GM19023 (cell line): Measurements from ENCODE around the gene SMG5.
"Not testable (repeated sequence)": the region's sequence is repeated elsewhere in the genome, so short reads cannot be mapped to it uniquely, and the experiment has no call there.

Source experiments
- ATAC-seq: cut with Tn5 transposase; IDR thresholded peaks from one replicate; pipeline ENCODE4 v1.9.1; 2021; ENCODE audit warnings: mild to moderate bottlenecking, moderate library complexity; ENCODE audit not compliant: unreplicated experiment

The SMG5 gene

DNA sequence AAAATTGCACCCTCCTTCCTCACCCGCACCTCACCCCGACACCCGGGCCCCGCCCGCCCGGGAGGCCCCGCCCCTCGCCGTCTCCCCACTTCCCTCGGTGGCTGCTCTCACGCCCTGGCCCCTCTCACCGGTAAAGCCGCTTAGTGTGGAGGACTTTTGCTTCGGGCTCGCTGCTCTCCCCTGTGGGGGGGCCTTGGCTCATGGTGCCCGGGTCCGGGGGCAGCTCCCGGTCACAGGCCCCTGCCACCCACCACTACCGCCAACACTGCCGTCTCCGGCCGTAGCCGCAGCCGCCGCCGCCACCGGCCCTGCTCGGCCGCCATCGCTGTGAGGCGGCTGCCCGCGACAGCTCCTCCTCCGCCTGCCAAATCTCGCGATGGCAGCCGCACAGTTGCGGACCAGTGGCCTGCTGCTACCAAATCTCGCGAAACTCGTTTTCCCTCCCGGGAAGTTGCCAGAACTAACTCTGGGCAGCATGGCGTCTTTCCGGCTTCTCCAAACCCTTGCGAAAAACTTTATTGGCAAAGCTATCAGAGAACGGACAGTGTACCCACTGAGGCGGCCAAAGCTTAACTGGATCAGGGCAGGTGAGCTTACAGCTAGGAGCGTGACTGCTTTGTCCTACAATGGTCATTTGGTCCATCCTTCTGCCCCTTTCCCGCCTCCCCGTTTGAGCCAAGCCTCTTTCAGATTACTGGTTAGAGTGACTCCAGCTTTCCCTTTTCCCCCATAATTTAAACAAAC is at the start of gene SMG5:
SMG5 (minus strand) TSS at position 347 of the 744 bp plus-strand sequence; CDS start at position 202, 145 bp downstream.
- ATAC-seq = peak; percentile 87

DNA sequence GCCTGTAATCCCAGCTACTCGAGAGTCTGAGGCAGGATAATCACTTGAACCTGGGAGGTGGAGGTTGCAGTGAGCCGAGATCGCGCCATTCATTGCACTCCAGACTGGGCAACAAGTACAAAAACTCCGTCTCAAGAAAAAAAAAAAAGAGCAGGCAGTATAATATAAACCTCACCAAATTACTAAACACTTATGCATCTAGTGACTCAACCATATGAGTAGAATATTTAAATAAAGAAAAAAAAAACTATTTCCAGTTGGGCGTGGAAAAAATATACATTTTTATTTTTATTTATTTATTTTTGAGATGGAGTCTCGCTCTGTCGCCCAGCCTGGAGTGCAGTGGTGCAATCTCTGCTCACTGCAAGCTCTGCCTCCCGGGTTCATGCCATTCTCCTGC is 40.6 kb upstream of the SMG5 start:
- ATAC-seq = not testable (repeated sequence)

GRCh38 chr1:156320560-156320959 is 37.9 kb upstream of the SMG5 start:
- no peak for ATAC-seq

DNA sequence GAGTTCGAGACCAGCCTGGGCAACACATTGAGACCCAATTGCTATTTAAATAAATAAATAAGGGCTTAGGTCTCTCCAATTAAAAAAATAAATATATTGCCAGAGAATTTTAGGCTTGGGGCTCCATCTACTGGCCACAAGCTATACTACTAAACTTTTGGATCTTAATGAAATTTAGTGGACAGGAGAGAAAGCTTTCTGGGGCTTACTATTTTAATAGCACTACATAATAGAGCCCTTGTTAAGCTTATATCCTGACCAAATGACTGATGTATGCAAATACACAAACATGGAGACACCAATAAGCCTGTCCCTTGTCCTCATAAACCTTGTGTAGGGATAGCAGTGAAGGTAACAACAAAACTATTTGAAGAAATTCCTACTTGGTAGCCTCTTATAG is 37.0 kb upstream of the SMG5 start:
- ATAC-seq = no peak

- no peak for ATAC-seq
Observed at GRCh38 chr1:156316909-156317308, 34.3 kb upstream of the SMG5 start.

- ATAC-seq = no peak
Observed at GRCh38 chr1:156310962-156311361, 28.3 kb upstream of the SMG5 start.

DNA sequence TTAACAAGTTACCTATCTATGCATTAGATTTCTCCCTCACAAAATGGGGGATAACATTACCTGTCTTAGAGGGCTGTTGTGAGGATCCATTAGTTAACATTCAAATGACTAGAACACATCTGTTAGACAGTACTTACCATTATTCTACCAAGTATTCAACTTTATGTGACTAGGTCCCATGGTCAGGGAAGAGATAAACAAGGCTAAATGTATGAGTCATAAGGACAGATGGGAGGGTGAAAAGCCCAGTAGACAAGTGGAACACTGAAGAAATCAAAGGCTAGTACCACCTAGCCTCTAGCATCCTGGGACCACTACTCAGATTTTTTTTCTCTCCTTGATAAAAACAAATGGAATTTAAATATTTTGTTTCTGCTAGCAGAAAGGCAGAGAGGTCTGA is 25.5 kb upstream of the SMG5 start:
- ATAC-seq = no peak

DNA sequence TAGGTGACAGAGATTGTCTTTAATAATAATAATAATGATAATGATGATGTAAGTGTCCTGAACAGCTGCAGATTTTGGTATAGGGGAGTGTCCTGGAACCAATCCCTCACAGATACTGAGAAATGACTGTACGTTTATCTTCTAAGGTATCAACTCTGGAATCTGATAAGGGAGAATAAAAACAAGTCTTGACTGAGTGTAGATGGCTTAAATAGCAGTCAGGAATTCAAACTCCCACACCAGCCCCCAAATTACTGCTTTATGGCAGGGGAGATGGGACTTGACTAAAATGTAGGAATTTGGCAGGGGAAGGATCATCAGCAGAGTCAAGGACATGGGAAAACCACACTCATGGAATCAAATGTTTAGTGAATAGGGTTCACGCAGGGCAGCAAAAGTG is 22.6 kb upstream of the SMG5 start:
- no peak for ATAC-seq

- no peak for ATAC-seq
Observed at GRCh38 chr1:156303241-156303640, 20.6 kb upstream of the SMG5 start.

DNA sequence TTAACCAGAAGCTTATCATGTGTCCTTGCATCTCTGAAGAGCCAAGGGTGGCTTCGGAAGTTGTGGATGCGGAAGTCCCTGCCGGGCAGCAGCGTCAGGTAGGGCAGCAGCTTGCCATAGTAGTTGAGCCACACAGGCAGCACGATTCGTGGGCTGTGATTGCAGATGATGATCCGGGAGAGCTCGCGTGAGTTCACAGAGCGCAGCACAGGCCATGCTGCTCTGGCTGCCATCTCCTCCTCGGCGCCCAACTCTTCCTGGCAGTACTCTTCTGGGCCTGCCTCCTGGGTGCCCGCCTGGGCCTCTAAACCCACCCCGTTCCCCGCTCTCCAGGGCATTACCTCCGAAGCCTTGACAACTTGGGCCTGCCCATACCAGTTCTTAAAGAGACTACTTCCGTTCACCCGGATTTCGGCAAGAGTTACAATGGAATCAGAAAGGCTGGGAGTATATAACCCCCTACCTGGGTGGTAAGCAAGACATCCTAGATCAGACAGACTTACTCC is 16.3 kb upstream of the SMG5 start, which contains the start of gene VHLL:
VHLL (minus strand) TSS at position 456 of the 506 bp plus-strand sequence; CDS start at position 338, 118 bp downstream.
- ATAC-seq = no peak

DNA sequence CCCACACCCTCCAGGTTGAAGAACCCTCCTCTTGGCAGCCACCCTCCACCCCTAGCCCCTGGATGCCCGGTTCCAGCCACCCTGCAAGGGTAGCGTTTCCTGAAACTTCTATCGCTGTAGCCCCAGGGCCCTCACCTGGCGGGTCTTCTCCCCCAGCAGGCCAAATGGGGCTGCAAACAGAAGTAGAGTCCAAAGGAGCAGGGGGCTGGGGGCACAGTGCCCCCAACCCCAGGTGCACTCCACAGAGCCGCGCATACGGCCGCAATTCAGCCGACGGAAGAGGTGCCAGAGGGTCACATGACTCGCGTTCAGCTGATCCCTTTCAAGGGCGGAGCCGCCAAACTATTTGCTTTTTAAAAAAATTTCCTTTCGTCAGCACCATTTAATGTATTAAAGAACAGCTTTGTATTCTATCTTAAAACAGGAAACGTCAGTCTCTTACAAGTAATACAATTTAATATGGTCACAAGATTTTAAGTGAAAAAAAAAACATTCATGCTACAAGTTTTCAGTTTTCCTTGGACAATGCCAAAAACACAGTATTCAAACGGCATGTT is 12.8 kb upstream of the SMG5 start, which contains the start of gene GLMP:
GLMP (minus strand) TSS at position 289 of the 557 bp plus-strand sequence; CDS start at position 255, 34 bp downstream.
- ATAC-seq = no peak

- ATAC-seq = no peak
Observed at GRCh38 chr1:156293895-156294294, 11.3 kb upstream of the SMG5 start.

DNA sequence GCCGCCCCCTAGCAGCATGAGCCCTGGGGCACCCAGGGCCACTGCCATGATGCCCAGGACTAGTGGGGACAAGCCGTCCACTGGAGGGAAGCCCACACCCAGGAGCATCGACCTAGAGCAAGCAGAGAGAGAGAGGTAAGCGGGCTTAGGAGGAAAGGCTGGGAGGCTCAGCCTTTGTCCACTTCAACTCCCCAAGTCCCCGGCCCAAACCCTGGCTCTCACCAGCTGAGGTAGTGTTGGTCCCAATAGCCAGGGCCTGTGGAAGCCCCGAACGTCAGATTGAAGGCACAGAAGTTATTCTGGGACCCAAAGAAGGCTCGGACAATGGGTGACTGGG is 10.4 kb upstream of the SMG5 start:
- ATAC-seq = no peak

GRCh38 chr1:156291226-156292061 is 8.8 kb upstream of the SMG5 start:
- no peak for ATAC-seq

- no peak for ATAC-seq
Observed at GRCh38 chr1:156289857-156290256, 7.2 kb upstream of the SMG5 start.

GRCh38 chr1:156286061-156286460 is 3.4 kb upstream of the SMG5 start:
- ATAC-seq = no peak

DNA sequence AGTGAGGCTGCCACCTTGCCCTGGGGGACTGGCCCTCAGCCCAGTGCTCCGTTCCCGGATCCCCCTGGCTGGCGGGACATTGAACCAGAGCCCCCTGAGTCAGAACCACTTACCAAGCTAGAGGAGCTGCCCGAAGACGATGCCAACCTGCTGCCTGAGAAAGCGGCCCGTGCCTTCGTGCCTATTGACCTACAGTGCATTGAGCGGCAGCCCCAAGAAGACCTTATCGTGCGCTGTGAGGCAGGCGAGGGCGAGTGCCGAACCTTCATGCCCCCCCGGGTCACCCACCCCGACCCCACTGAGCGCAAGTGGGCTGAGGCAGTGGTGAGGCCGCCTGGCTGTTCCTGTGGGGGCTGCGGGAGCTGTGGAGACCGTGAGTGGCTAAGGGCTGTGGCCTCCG is 2.8 kb upstream of the SMG5 start:
- ATAC-seq = no peak

DNA sequence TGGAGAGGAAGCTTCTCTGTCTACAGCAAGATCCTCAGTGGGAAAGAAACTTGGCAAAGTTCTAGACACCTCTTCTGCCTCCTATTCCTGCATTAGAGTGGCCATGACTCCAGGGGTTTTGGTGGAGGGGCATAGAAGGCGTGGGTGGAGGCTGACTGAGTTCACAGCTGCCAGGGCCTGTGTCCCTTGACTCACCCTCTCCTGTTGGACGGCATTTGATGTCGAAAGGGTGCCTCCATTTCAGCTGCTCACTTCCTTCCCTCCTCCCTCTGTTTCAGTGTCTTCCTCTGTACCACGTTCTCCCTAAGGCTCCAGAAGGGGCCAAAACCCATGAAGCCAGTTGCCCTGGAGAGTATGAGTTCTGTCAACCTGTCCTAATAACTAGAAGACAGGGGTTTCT is 2.1 kb upstream of the SMG5 start:
- ATAC-seq = no peak

- ATAC-seq = no peak
Observed at GRCh38 chr1:156284112-156284511, 1.5 kb upstream of the SMG5 start, which contains the start of gene TMEM79. Gene TMEM79 (plus strand): TSS chr1:156284325. CDS start chr1:156285227, 902 bp downstream.

DNA sequence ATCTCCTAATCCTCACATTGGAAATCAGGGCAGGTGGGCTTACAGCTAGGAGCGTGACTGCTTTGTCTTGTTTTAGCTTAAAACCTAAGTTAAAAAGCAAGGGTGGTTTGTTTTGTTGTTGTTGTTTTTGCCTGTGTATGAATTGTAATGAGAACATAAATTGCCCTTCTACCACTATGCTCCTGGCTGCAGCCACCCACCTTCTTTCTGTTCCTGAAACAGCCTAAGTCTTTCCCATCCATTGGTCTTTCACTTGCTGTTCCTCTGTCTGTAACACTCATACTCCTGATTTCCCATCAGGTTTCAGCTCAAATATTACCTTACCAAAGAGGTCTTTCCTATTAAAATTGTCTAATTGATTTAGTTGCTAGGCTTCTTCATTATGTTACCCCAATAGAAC is 896 bp upstream of the SMG5 start:
- ATAC-seq = no peak

DNA sequence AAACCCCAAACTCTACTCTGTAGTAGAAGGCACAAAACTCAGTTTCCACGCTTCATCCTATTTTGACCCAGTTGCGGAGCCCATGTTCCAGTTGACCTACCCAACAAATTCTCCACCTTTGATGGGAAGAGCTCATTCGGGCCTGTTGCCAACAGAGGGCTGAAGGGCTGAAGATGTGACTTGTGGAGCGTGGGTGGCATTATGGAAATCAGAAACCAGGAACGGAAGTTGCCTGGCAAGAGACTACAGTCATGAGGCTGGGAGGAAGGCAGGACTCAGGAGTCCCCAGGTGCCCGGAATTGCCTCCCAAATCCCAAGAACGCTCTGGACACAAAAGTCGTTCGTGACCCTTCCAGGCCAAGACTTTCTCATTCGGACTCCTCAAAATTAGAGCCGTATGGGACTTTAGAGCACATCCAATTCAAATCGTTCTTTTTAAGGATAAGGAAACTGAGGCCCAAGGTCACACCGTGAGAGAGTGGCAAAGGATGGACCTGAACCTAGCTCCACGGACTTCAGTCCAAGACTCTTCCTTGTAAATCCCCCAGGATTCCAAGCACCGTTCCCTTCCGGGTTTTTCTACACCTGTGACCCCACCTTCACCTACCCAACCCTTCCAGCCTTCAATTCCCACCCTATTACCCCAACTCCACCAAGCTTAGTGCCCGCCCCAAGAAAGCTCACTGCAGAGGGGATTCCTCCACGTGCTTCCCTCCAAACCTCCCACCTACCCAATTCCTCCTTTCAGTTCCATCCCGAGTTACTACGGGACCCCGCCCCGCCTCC is 739 bp downstream of the SMG5 start:
- peak; percentile 5 for ATAC-seq
